ENCODE measurements around the gene ADD2.
"Not testable (repeated sequence)": the region's sequence is repeated elsewhere in the genome, so short reads cannot be mapped to it uniquely, and the experiment has no call there.

ADD2 gene

DNA sequence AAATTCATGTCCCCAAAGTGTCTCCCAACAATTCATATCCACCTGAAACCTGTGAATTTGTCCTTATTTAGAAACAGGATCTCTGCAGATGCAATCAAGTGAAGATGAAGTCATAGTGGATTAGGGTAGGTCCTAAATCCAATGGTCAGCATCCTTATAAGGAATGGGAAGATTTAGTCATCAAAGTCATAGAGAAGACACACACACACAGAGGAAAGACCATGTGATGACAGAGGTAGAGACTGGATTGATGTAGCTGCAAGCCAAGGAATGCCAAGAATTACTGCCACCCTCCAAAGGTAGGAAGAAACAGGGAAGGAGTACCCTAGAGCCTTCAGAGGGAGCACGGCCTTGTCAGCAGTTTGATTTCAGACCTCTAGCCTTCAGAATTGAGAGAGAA is 17.7 kb downstream of the ADD2 start:
- DNase-seq = no peak

GRCh38 chr2:70748002-70748784 is 19.8 kb downstream of the ADD2 start:
- no peak for DNase-seq

DNA sequence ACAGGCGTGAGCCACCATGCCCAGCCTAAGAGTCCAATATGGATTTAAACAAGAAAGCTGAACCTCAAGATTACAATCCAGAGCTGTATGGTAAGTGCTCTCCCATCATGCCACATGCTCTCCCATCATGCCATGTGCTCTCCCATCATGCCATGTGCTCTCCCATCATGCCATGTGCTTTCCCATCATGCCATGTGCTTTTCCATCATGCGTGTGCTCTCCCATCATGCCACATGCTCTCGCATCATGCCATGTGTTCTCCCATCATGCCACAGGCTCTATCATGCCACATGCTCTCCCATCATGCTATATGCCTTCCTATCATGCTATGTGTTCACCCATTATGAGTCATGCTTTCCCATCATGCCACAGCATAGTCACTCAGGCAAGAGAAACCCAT is 20.7 kb downstream of the ADD2 start:
- no peak for DNase-seq

DNA sequence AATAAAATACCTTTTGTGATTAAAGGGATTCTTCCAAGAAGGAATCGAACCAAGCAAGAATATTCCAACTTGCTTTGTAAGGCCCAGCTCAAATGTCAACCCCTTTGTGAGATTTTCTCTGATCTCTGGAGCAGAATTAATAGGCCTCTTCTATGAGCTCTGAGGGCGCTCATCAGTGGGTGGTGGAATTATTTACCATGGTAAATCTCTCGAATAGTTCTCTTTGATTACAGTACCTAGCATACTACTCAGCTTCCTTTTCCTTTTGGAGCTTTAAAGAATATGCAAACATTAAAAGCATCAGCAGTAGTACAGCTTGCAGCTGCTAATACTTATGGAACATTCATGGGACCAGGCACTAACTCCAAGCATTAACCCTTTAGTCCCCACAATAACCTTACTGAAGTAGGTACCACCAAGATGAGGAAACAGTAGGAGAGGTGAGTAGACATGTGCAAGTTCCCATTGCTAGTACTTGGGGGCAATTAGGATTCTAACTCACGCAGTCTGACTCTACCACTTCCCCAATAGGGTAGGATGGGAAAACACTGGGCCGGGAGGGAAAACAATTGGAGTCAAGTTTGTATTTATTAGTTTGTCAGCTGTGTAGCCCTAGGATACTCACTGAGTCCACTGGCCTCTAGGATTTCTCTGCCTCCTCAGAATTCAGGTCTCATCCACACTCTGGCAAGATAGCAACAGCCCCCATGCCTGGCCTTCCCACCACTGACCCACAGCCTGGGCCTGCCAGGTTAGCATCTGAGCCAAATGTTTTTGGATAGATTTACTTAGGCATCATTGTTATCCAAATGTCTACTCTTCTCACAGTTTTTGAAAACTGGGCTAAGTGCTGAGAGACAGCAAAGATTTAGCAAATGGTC is 21.7 kb downstream of the ADD2 start:
- no peak for DNase-seq

DNA sequence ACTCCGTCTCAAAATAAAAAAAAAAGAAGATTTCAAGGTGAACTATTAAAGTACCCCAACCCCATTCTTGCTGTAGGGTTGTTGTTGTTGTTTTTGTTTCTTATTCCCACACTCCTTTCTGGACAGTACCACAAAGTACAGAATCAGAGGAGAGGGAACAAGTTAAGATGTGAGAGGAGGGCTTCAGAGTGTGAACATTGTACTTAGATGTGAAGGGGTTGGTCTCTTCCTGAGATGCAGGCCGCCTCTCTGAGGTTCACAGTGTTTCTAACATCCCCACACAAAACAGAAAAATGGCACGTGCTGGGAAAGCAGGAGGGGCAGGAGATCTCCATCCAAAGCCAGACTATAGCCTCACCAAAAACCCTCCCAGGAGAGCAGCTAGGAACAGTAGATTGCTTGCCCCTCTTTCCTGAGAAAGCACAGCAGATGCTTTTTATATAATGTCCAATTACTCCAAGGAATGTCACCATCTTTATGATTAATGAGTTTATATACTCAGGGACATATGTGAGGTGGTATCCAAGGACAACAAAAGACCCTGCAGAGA is 22.6 kb downstream of the ADD2 start:
- no peak for DNase-seq

- no peak for DNase-seq
Observed at GRCh38 chr2:70744397-70744796, 23.6 kb downstream of the ADD2 start.

DNA sequence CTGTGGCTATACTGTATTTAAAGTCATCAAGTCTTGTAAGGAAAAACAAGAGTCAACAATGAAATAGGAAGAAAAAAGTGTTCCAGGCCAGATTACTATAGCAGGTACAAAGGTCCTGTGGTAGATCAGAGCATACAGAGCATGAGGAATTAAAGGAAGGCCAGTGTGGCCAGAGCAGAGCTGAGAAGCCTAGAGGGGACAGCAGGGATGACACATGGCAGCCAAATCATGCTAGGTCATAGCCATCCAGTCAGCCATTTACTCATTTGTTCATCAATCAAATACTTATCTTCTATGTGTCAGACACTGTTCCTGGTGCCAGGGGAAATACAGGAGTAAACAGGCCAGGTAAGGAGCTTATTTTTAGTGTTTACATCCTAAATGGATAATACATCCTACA is 24.3 kb downstream of the ADD2 start:
- no peak for DNase-seq

- DNase-seq = no peak
Observed at GRCh38 chr2:70743068-70743467, 24.9 kb downstream of the ADD2 start.

DNA sequence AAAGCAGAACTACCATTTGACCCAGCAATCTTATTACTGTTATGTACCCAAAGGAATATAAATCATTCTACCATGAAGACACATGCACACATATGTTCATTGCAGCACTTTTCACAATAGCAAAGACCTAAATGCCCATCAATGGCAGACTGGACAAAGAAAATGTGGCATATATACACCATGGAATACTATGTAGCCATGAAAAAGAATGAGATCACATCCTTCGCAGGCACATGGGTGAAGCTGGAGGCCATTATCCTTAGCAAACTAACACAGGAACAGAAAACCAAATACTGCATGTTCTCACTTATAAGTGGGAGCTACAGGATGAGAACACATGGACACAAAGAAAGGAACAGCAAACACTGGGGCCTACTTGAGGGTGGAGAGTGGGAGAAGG is 28.5 kb downstream of the ADD2 start:
- not testable (repeated sequence) for DNase-seq

DNA sequence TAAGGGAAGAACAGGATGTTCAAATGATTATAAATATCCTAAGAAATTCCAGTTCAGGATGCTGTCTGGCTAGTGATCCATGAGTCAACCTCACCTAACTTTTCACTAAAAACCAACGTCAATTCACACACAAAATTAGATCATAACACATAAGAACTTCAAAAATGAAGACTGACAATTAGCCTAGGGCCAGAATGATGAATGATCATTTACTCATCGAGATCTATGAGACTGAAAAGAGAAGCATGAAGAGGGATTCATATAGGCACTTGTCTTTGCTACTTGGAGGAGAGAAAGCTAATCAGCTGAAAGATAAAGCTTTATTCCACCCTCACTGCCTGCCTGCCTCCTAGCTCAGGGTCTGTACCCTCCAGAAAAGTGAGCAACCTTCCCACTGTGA is 29.8 kb downstream of the ADD2 start:
- DNase-seq = no peak

DNA sequence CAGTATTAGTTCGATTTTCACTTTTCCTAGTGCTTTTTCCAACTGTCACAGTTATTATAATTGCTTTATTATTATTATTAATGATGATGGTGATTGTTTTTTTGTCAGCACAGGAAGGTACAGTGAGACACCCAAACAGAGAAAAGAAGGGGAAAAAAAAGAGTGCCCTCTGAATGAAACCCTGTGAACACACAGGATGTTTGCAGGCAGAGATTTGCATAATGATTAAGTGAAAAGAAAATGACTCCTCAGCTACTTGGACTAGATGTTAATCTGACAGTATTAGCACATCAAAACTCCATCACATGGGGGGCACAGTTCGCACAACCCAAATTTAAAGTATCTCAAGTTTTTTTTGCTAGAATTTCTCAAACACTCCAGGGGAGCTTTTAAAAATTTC is 32.9 kb downstream of the ADD2 start:
- DNase-seq = no peak

DNA sequence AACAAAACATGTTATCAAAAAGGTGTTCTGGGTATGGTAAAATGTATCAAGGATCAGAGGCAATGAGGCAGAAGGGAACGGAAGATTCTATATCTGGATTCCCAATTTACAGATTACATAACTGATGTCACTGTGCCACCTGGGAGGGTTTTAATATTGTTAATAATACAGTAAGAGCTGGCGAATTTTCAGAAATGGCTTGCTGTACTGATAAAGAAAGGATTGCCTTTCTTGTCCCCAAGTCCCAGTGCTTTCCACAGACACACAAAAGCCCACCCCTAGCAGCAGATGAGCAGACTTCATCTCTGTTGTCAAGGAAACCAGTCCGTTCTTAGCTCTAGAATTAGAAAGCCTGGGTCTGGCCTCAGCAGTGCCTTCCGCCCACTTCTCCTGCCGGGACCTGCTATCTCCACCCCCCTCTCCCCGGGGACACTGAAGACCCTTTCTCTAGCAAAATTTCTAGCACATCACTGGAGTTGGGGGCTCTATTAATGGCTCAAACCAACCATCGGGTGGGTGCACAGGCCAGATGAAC is 34.3 kb downstream of the ADD2 start:
- DNase-seq = no peak

DNA sequence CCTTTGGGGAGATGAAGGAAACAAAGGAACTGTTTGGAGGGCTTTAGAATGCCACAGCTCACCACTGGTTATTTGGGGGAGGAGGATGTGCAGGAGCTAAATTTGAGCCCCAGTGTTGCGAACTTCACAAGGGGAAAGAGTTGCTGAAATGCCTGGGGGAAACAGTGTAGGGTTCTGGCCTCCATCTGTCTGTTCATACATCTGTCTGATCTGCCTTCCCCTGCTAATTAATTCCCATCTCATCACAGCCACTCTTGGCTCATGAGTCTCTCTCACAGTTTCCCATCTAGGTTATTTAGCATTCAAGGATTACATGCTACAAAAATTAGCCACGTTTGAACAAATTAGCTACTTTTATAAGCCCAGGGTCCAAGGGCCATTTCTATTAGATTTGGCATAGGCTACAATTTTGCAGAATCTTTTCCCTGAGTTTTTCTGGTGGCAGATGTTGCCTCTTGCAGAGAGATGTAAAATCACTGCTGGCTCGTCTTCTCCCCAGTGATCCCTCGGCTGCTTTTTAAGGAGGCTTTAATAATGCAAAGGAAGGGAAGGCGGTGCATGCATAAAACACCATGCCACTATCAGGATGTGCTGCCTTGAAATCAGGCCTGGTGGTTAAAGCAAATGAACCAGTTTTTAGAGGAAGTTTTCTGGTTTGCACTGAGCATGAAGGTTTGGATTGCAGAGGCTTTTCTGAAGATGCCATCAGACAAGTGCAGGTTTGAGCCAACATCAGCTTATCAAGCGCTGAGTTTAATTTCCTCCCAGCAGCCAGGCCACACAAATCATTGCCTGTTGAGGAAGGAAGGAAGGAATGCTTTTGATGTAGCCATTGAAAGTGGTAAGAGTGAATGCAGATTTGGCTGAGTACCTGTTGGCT is 35.0 kb downstream of the ADD2 start:
- DNase-seq = no peak

DNA sequence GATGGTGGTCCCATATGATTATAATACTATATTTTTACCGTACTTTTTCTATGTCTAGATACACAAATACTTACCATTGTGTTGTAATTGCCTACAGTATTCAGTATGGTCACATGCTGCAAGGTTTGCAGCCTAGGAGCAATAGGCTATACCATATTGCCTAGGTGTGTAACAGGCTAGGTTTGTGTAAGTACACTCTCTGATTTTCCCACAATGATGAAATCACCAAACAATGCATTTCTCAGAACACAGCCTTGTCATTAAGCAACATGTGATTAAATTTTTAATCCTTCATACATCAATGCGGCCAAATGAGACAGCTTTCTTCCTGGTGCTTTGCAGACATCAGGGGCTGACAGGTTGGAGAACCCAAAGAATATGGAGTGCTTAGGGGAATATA is 37.3 kb downstream of the ADD2 start:
- DNase-seq = no peak

DNA sequence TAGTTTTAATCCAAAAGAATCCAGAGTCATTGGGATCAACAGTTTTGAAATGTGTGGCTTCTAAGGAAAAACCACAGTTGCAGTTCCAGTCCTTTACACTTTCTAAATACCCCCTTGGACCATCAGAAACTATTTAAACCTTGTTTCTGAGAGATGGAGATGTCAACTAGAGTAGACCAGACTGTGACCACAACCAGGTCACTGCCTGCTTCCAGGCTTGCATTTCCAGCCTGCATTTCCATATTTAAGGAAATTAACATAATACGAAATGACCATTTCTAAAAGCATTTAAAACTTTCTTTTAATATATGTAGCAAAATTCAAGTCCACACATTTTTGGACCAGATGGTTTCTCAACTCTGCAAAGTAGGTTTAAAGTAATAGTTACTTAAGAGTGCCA is 38.4 kb downstream of the ADD2 start:
- DNase-seq = no peak

DNA sequence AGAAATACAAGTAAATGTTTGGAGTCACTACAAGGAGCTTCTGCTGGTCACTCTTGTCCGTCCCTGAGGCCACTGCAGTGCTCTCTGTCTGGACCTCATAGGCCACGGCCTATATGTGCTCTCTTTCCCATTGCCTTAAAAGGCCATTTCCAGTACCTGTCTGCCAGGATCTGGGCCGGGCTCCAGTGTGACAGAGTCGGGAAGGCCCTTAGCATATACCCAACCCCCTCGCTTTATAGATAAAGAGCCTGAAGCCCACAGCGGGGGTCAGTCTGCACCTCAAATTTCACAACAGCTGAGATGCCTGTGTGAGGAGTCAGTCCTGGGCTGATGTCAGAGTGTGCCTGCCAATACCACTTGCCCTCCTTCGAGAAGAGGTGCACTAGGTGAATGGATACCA is 39.9 kb downstream of the ADD2 start:
- no peak for DNase-seq

GRCh38 chr2:70726947-70727725 is 40.9 kb downstream of the ADD2 start:
- no peak for DNase-seq

DNA sequence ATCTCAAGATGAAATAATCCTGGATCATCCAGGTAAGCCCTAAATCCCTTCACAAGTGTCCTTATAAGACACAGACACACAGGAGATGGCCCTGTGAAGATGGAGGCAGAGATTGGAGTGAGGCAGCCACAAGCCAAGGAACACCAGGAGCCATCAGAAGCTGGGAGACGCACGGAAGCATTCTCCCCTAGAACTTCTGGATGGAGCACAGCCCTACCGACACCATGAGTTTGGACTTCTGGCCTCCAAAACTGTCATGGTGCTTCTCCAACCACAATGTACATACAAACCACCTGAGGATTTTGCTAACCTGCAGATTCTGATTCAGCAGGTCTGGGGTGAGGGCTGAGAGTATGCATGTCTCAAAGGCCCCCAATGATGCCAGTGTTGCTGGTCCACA is 42.5 kb downstream of the ADD2 start:
- no peak for DNase-seq

- no peak for DNase-seq
Observed at GRCh38 chr2:70724366-70724765, 43.6 kb downstream of the ADD2 start.

DNA sequence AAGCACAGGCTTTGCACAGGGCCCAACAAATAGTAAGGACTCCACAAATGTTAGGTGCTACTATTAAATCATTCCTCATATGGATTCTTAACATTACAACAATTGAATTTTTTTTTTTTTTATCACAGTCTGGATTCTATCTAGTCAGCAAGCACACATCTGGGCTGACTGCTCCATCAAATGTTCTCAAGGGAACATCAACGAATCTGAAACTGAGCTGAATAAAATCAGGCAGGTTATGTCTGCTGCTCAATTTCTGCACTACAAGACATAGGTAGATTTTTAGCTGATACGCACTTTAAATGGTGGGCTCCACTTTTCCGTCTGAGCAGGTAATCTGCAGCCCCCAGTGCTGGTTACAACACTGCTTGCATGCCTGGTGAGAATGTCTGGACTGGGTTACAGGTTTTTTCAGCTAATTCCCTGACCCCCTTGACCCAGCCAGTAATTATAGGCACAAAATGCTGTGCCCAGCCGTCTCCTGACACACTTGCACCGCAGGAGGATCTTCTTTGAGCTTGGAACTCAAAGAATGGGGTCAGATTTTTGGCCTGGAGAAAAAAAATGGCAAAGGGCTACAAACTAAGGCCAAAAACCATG is 44.6 kb downstream of the ADD2 start:
- DNase-seq = no peak

- no peak for DNase-seq
Observed at GRCh38 chr2:70720124-70720523, 47.9 kb downstream of the ADD2 start.
